ENCODE measurements around the gene ZMYND11.

The ZMYND11 gene

GRCh38 chr10:91313-91712 is 43.9 kb upstream of the ZMYND11 start:
- TF ChIP-seq CTCF (IDR thresholded peaks at IDR 0.05; ENCODE audit: control insufficient read depth, extremely low read depth, insufficient read depth): no peak
- H3K4me3 ChIP-seq (ENCODE audit: low read depth, low read length): no peak overlapping the region
- DNase-seq (ENCODE audit: low read depth): no peak

- no peak overlapping the region for H3K4me3 ChIP-seq (ENCODE audit: low read depth, low read length)
- no peak for TF ChIP-seq CTCF (IDR thresholded peaks at IDR 0.05; ENCODE audit: control insufficient read depth, extremely low read depth, insufficient read depth)
- DNase-seq (ENCODE audit: low read depth): no peak
Observed at GRCh38 chr10:92153-92552, 43.1 kb upstream of the ZMYND11 start.

- DNase-seq (ENCODE audit: low read depth): no peak
- TF ChIP-seq CTCF (IDR thresholded peaks at IDR 0.05; ENCODE audit: control insufficient read depth, extremely low read depth, insufficient read depth): no peak
- no peak overlapping the region for H3K4me3 ChIP-seq (ENCODE audit: low read depth, low read length)
Observed at GRCh38 chr10:92846-93245, 42.4 kb upstream of the ZMYND11 start.

GRCh38 chr10:94613-95012 is 40.6 kb upstream of the ZMYND11 start:
- no peak for TF ChIP-seq CTCF (IDR thresholded peaks at IDR 0.05; ENCODE audit: control insufficient read depth, extremely low read depth, insufficient read depth)
- H3K4me3 ChIP-seq (ENCODE audit: low read depth, low read length): no peak overlapping the region
- no peak for DNase-seq (ENCODE audit: low read depth)

- TF ChIP-seq CTCF (IDR thresholded peaks at IDR 0.05; ENCODE audit: control insufficient read depth, extremely low read depth, insufficient read depth): no peak
- no peak overlapping the region for H3K4me3 ChIP-seq (ENCODE audit: low read depth, low read length)
- DNase-seq (ENCODE audit: low read depth): no peak
Observed at GRCh38 chr10:95356-96115, 39.7 kb upstream of the ZMYND11 start.

- H3K4me3 ChIP-seq (ENCODE audit: low read depth, low read length): no peak overlapping the region
- DNase-seq (ENCODE audit: low read depth): no peak
- no peak for TF ChIP-seq CTCF (IDR thresholded peaks at IDR 0.05; ENCODE audit: control insufficient read depth, extremely low read depth, insufficient read depth)
Observed at GRCh38 chr10:96466-96865, 38.8 kb upstream of the ZMYND11 start.

GRCh38 chr10:104416-104815 is 30.8 kb upstream of the ZMYND11 start:
- no peak for TF ChIP-seq CTCF (IDR thresholded peaks at IDR 0.05; ENCODE audit: control insufficient read depth, extremely low read depth, insufficient read depth)
- DNase-seq (ENCODE audit: low read depth): no peak

More at GRCh38 chr10:104416-104815, 30.8 kb upstream of the ZMYND11 start:
- H3K4me3 ChIP-seq (ENCODE audit: low read depth, low read length): no peak overlapping the region
